Adrenal gland (tissue), 5 donors: Measurements from ENCODE around the gene LSM11.

ENCODE experiments used
- POLR2A ChIP-seq, 2 donors: fragments of 450-650 bp; IDR thresholded peaks; one replicate each; pipeline ENCODE4 v1.6.1; 2017; ENCODE audit warnings: antibody characterized with exemption in 2 of 2, mild to moderate bottlenecking in 2 of 2, moderate library complexity in 1 of 2
- TF ChIP-seq, protein P1 (sequence below), 6 experiments: fragments of 450-650 bp in 4 of 6; fragments of 200-600 bp in 2 of 6; sonication (generic) in 1 of 6; IDR thresholded peaks; 1 replicate in 5 of 6; 2 replicates in 1 of 6; pipeline versions ENCODE4 v1.5.1 to v1.8.0; 2016 to 2021; ENCODE audit warnings: antibody characterized with exemption in 6 of 6, mild to moderate bottlenecking in 2 of 6, moderate library complexity in 1 of 6
- donor health status: DM: no; HTN: no; CAD: no.

DNA sequence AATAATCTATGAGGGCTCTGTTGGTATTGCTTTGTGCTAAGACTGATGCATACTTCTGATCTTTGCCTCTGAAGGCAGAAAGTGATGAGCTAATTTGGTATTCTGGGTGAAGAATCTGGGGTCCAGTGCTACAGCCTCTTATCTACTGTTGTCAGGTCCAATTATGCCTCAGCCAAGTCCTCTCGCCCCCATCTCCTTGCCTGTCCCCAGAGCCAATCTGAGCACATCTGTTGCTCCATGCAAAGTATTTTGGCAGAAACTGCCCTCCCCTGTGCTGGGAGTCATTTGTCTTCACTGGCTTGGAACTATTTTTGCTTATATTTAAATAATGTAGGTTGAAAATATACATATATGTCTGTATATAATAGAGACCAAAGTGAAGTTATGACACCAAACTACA, 23.4 kb downstream of the LSM11 start:
- TF ChIP-seq, protein P1, sequence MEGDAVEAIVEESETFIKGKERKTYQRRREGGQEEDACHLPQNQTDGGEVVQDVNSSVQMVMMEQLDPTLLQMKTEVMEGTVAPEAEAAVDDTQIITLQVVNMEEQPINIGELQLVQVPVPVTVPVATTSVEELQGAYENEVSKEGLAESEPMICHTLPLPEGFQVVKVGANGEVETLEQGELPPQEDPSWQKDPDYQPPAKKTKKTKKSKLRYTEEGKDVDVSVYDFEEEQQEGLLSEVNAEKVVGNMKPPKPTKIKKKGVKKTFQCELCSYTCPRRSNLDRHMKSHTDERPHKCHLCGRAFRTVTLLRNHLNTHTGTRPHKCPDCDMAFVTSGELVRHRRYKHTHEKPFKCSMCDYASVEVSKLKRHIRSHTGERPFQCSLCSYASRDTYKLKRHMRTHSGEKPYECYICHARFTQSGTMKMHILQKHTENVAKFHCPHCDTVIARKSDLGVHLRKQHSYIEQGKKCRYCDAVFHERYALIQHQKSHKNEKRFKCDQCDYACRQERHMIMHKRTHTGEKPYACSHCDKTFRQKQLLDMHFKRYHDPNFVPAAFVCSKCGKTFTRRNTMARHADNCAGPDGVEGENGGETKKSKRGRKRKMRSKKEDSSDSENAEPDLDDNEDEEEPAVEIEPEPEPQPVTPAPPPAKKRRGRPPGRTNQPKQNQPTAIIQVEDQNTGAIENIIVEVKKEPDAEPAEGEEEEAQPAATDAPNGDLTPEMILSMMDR (IDR thresholded peaks at IDR 0.05): no peak
- TF ChIP-seq POLR2A (IDR thresholded peaks at IDR 0.05): no peak
